HepG2 (cell line): ENCODE measurements around the gene STX12. TPM values are rescaled to one million over a fixed set of nuclear protein-coding genes. Genes with fewer than 3 reads are reported as not detected.
A peak's percentile ranks its signal among the peaks of the same experiment; 100 is the strongest.

Source experiments
- ARID4A ChIP-seq: sonication (generic); formaldehyde crosslinking; IDR thresholded peaks from 2 replicates; pipeline ENCODE4 v1.5.0; 2020; ENCODE audit warnings: mild to moderate bottlenecking, missing genetic modification reagents, borderline replicate concordance
- ARNT2 ChIP-seq: sonication (generic); formaldehyde crosslinking; IDR thresholded peaks from 2 replicates; pipeline ENCODE4 v1.8.0; 2022; ENCODE audit warnings: mild to moderate bottlenecking, low read depth, missing genetic modification reagents, moderate library complexity
- CBFB ChIP-seq: sonication (generic); formaldehyde crosslinking; IDR thresholded peaks from 2 replicates; pipeline ENCODE4 v1.4.0; 2020; ENCODE audit warnings: missing genetic modification reagents
- CENPX ChIP-seq: sonication (generic); formaldehyde crosslinking; IDR thresholded peaks from 2 replicates; pipeline ENCODE4 v1.9.0; 2021; ENCODE audit warnings: mild to moderate bottlenecking, missing genetic modification reagents, moderate library complexity
- GABPA ChIP-seq, 2 experiments: IDR thresholded peaks; 2 replicates each; pipeline ENCODE4 v1.6.1; 2011 to 2016; ENCODE audit warnings: low read depth in 2 of 2, low read length in 1 of 2, missing biosample characterization in 1 of 2, missing genetic modification characterization in 1 of 2
- GATAD1 ChIP-seq: IDR thresholded peaks from 2 replicates; pipeline ENCODE4 v1.6.1; 2016; ENCODE audit warnings: missing genetic modification reagents, missing compliant biosample characterization
- GLMP ChIP-seq: sonication (generic); formaldehyde crosslinking; IDR thresholded peaks from 2 replicates; pipeline ENCODE4 v1.9.0; 2021; ENCODE audit warnings: missing genetic modification reagents, mild to moderate bottlenecking, borderline replicate concordance
- HOXA5 ChIP-seq: sonication (generic); formaldehyde crosslinking; IDR thresholded peaks from 2 replicates; pipeline ENCODE4 v1.4.0; 2020; ENCODE audit warnings: missing genetic modification reagents
- IKZF4 ChIP-seq: sonication (generic); formaldehyde crosslinking; IDR thresholded peaks from 2 replicates; pipeline ENCODE4 v1.5.1; 2020; ENCODE audit warnings: borderline replicate concordance, mild to moderate bottlenecking, low read depth, missing genetic modification reagents; ENCODE audit errors: not compliant biosample characterization
- MBD4 ChIP-seq: IDR thresholded peaks from 2 replicates; pipeline ENCODE4 v1.6.1; 2012; ENCODE audit warnings: low read length, inconsistent platforms, borderline replicate concordance
- NFKB2 ChIP-seq: sonication (generic); formaldehyde crosslinking; IDR thresholded peaks from 2 replicates; pipeline ENCODE4 v1.4.0; 2020; ENCODE audit warnings: missing genetic modification reagents, borderline replicate concordance
- RBM39 ChIP-seq: fragments of 200-400 bp; formaldehyde crosslinking; IDR thresholded peaks from one replicate; pipeline ENCODE4 v1.6.1; 2018; ENCODE audit warnings: antibody characterized with exemption, mild to moderate bottlenecking, low read depth, low read length; ENCODE audit not compliant: poor library complexity, severe bottlenecking
- SIX1 ChIP-seq: sonication (generic); formaldehyde crosslinking; IDR thresholded peaks from 2 replicates; pipeline ENCODE4 v1.4.0; 2020; ENCODE audit warnings: missing genetic modification reagents, borderline replicate concordance
- SYNCRIP ChIP-seq: fragments of 200-400 bp; formaldehyde crosslinking; IDR thresholded peaks from 2 replicates; pipeline ENCODE4 v1.6.1; 2018; ENCODE audit warnings: mild to moderate bottlenecking, low read depth, low read length; ENCODE audit not compliant: insufficient read depth
- TBP ChIP-seq: sonication (generic); formaldehyde crosslinking; IDR thresholded peaks from 2 replicates; pipeline ENCODE4 v1.5.0; 2020; ENCODE audit warnings: missing genetic modification reagents
- TCF12 ChIP-seq, 2 experiments: fragments of 450-650 bp in 1 of 2; sonication (generic) in 1 of 2; formaldehyde crosslinking in 1 of 2; IDR thresholded peaks; 2 replicates each; pipeline versions ENCODE4 v1.6.1 to v1.8.0; 2017 to 2022; ENCODE audit warnings: antibody characterized with exemption in 1 of 2, mild to moderate bottlenecking in 1 of 2, missing genetic modification reagents in 1 of 2, moderate library complexity in 1 of 2
- ZFP1 ChIP-seq: IDR thresholded peaks from 2 replicates; pipeline ENCODE4 v1.6.1; 2016
- ZNF296 ChIP-seq: sonication (generic); formaldehyde crosslinking; conservative IDR thresholded peaks from 2 replicates; pipeline ENCODE4 v1.5.0; 2020; ENCODE audit warnings: mild to moderate bottlenecking, missing genetic modification reagents
- ZNF33B ChIP-seq: sonication (generic); formaldehyde crosslinking; IDR thresholded peaks from 2 replicates; pipeline ENCODE4 v1.5.1; 2020; ENCODE audit warnings: mild to moderate bottlenecking, missing genetic modification reagents
- ZNF44 ChIP-seq: sonication (generic); formaldehyde crosslinking; IDR thresholded peaks from 2 replicates; pipeline ENCODE4 v1.5.1; 2020; ENCODE audit warnings: mild to moderate bottlenecking, missing genetic modification reagents
- ZNF441 ChIP-seq: sonication (generic); formaldehyde crosslinking; IDR thresholded peaks from 2 replicates; pipeline ENCODE4 v1.7.0; 2021; ENCODE audit warnings: missing genetic modification reagents, borderline replicate concordance
- ZNF562 ChIP-seq: sonication (generic); formaldehyde crosslinking; IDR thresholded peaks from 2 replicates; pipeline ENCODE4 v1.8.0; 2022; ENCODE audit warnings: missing genetic modification reagents, borderline replicate concordance
- polyA plus RNA-seq, 8 experiments: library from polyadenylated mRNA; depleted of rRNA in 3 of 8; stranded (reverse) in 7 of 8; unstranded in 1 of 8; fragments of >200 nt; fragmentation: Illumina TruSeq in 4 of 8; extraction: Trizol in 4 of 8; gene quantifications; 2 replicates each; pipeline versions ENCODE4 v1.2.1 to v1.2.3, GENCODE V29; 2011 to 2016; ENCODE audit warnings: low read depth in 4 of 8, missing spikeins in 1 of 8, mixed read lengths in 1 of 8; ENCODE audit not compliant: insufficient read depth in 1 of 8
- total RNA-seq, 5 experiments: library from RNA; depleted of rRNA; stranded (reverse); fragments of >200 nt; fragmentation: Illumina TruSeq; extraction: Trizol; gene quantifications; 2 replicates each; pipeline ENCODE4 v1.2.3, GENCODE V29; 2016; ENCODE audit warnings: low read depth in 1 of 5
- TF ChIP-seq, protein P1 (sequence below): sonication (generic); formaldehyde crosslinking; IDR thresholded peaks from 2 replicates; pipeline ENCODE4 v1.8.1; 2023; ENCODE audit warnings: mild to moderate bottlenecking, missing genetic modification reagents

The STX12 gene
- total and polyA plus RNA-seq, 2 of the 13 experiments (the other 11 are each of a cell fraction or from before 2014, with no cell fraction given) = 9.0 to 19.7 TPM

- TF ChIP-seq ARID4A (CRISPR knock-in tag) = peak; percentile 86
- TF ChIP-seq CENPX (CRISPR knock-in tag) = no peak
- no peak for TF ChIP-seq ZNF33B
- TF ChIP-seq CBFB = peak; percentile 72; the same call in 1 of the 2 replicates
- peak; percentile 82 for TF ChIP-seq HOXA5 (CRISPR knock-in tag)
- peak; percentile 61; the same call in 1 of the 2 replicates for TF ChIP-seq NFKB2 (CRISPR knock-in tag)
- TF ChIP-seq IKZF4 (CRISPR knock-in tag) = no peak
- TF ChIP-seq ARNT2 (CRISPR knock-in tag) = peak; percentile 86
- peak; percentile 43; the same call in 1 of the 2 replicates for TF ChIP-seq ZFP1 (CRISPR knock-in tag)
- TF ChIP-seq, protein P1, sequence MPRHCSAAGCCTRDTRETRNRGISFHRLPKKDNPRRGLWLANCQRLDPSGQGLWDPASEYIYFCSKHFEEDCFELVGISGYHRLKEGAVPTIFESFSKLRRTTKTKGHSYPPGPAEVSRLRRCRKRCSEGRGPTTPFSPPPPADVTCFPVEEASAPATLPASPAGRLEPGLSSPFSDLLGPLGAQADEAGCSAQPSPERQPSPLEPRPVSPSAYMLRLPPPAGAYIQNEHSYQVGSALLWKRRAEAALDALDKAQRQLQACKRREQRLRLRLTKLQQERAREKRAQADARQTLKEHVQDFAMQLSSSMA (CRISPR knock-in tag) = peak; percentile 82; the same call in 1 of the 2 replicates
- no peak for TF ChIP-seq MBD4
- no peak for TF ChIP-seq ZNF562 (CRISPR knock-in tag)
- no peak for TF ChIP-seq SIX1 (CRISPR knock-in tag)
- no peak for TF ChIP-seq TBP (CRISPR knock-in tag)
- no peak for TF ChIP-seq TCF12 (IDR thresholded peaks at IDR 0.05)
- no peak; the same call in 1 of the 2 replicates for TF ChIP-seq TCF12 (CRISPR knock-in tag; IDR thresholded peaks at IDR 0.05)
- no peak for TF ChIP-seq ZNF44
- TF ChIP-seq RBM39 = no peak
- no peak for TF ChIP-seq SYNCRIP
- TF ChIP-seq GATAD1 (CRISPR knock-in tag) = peak; percentile 95
- no peak for TF ChIP-seq GABPA (IDR thresholded peaks at IDR 0.05; ENCODE audit: low read depth, low read length)
- peak; percentile 70 for TF ChIP-seq GABPA (CRISPR knock-in tag; IDR thresholded peaks at IDR 0.05; ENCODE audit: low read depth)
- TF ChIP-seq GLMP (CRISPR knock-in tag) = no peak
- TF ChIP-seq ZNF296 (CRISPR knock-in tag) = no peak
- TF ChIP-seq ZNF441 = peak; percentile 33; the same call in 1 of the 2 replicates
These were observed 57.8 kb downstream of the STX12 start, which contains the start of gene PPP1R8 (continued) for GRCh38 chr1:27830621-27831440.
